ENCODE measurements around the gene LTBP2. TPM values are rescaled to one million over a fixed set of nuclear protein-coding genes. Genes with fewer than 3 reads are reported as not detected.

Gene LTBP2
- total RNA-seq, 2 experiments from 2014 or later: 0.04 to 0.05 TPM

DNA sequence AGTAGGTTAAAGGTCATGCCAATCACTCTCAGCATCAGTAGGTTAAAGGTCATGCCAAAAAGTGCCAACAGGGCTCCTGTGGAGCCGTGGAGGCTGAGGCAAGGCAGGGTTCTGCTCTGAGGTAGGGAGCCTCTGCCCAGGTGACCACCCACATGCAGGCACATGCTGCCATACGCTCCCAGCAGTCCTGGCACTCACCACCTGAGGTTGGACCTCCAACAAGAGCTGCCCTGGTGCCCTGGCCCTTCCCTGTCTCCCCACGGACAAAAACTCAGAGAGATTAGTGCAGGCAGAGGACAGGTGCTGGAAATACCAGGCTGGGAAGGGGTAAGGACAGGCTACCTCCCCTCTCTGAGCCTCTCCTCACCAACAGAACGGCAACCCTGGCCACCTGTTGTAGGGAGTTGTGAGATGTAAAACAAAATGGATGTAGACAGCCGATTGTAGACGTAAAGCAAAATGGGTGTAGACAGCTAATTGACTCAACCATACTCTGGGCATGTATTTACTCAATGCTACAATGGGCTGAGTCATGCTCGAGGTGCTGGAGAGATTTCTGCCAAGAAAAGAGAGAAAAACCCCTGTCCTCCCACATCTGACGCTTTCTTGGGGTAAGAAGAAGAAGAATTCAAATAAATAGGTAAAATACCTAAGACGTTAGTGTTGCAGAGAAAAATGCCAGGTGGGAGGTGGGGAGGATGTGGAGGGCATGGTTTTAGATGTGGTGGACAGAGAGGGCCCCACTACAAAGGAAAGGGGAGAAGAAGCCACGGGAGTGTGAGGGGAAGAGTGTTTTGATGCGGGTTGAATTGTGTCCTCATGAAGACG lies 32.4 kb downstream of the LTBP2 start:
- Mint-ChIP-seq H3K27ac (peak overlapping the region; percentile 81), H3K4me1 (ENCODE audit: low read depth) (peaks cover 27% of the 10 kb centered on the region), H3K9me3 (no peaks in the 10 kb centered on the region), H3K27me3 (peaks cover 11% of the 10 kb centered on the region), H3K36me3 (ENCODE audit: low read depth) (no peaks in the 10 kb centered on the region), H3K4me3 (no peak overlapping the region)
- POLR2A ChIA-PET: interaction anchor here (0.9 to 1.5 kb wide), 3 partner anchors 13 to 114 kb away, joined by 3 to 4 read pairs (median 4); no protein-coding TSS in a partner anchor
- no peak for TF ChIP-seq CTCF (IDR thresholded peaks at IDR 0.05)
- ATAC-seq (peak; percentile 83), DNase-seq (peak; percentile 86)
- CTCF ChIA-PET: interaction anchor here (1.9 kb wide), 1 partner anchor 29 kb away, joined by 5 read pairs; no protein-coding TSS in a partner anchor
- intact Hi-C loops (cut with micrococcal nuclease): no loop called here

- Mint-ChIP-seq H3K4me1 (ENCODE audit: low read depth) (peaks cover 37% of the 10 kb centered on the region), H3K9me3 (no peaks in the 10 kb centered on the region), H3K36me3 (ENCODE audit: low read depth) (no peaks in the 10 kb centered on the region), H3K27me3 (peaks cover 11% of the 10 kb centered on the region), H3K4me3 (no peak overlapping the region), H3K27ac (no peak overlapping the region)
- ATAC-seq (no peak), DNase-seq (no peak)
- TF ChIP-seq CTCF (IDR thresholded peaks at IDR 0.05): no peak
- CTCF ChIA-PET: no interaction called here
- POLR2A ChIA-PET: no interaction called here
- intact Hi-C loops (cut with micrococcal nuclease): no loop called here
These were observed 33.6 kb downstream of the LTBP2 start for GRCh38 chr14:74578479-74578878.

- H3K4me3 Mint-ChIP-seq: no peak overlapping the region
- TF ChIP-seq CTCF (IDR thresholded peaks at IDR 0.05): no peak
- no peak for ATAC-seq
- ChIA-PET POLR2A (no interaction called here), CTCF (interaction anchor here (1.9 kb wide), 1 partner anchor 216 kb away, joined by 4 read pairs; no protein-coding TSS in a partner anchor)
- no peaks in the 10 kb centered on the region for H3K36me3 Mint-ChIP-seq (ENCODE audit: low read depth)
- no peak overlapping the region for H3K27ac Mint-ChIP-seq
- intact Hi-C loops (cut with micrococcal nuclease): no loop called here
- peaks cover 40% of the 10 kb centered on the region for H3K4me1 Mint-ChIP-seq (ENCODE audit: low read depth)
- no peaks in the 10 kb centered on the region for H3K9me3 Mint-ChIP-seq
- H3K27me3 Mint-ChIP-seq: peaks cover 12% of the 10 kb centered on the region
- DNase-seq: no peak
These were observed 34.1 kb downstream of the LTBP2 start for GRCh38 chr14:74577948-74578275.

- CTCF ChIA-PET: interaction anchor here (1.9 kb wide), 1 partner anchor 216 kb away, joined by 4 read pairs; no protein-coding TSS in a partner anchor
- ATAC-seq (no peak), DNase-seq (no peak)
- TF ChIP-seq CTCF (IDR thresholded peaks at IDR 0.05): no peak
- Mint-ChIP-seq H3K27me3 (peaks cover 14% of the 10 kb centered on the region), H3K4me1 (ENCODE audit: low read depth) (peaks cover 45% of the 10 kb centered on the region), H3K36me3 (ENCODE audit: low read depth) (no peaks in the 10 kb centered on the region), H3K9me3 (no peaks in the 10 kb centered on the region), H3K27ac (no peak overlapping the region), H3K4me3 (no peak overlapping the region)
- POLR2A ChIA-PET: no interaction called here
- intact Hi-C loops (cut with micrococcal nuclease): no loop called here
These were observed 34.6 kb downstream of the LTBP2 start for GRCh38 chr14:74577247-74577947.

- Mint-ChIP-seq H3K27me3 (peaks cover 24% of the 10 kb centered on the region), H3K4me3 (no peak overlapping the region), H3K9me3 (no peaks in the 10 kb centered on the region), H3K27ac (no peak overlapping the region), H3K4me1 (ENCODE audit: low read depth) (peaks cover 58% of the 10 kb centered on the region), H3K36me3 (ENCODE audit: low read depth) (no peaks in the 10 kb centered on the region)
- ATAC-seq: no peak
- intact Hi-C loops (cut with micrococcal nuclease): no loop called here
- DNase-seq: no peak
- ChIA-PET POLR2A (no interaction called here), CTCF (interaction anchor here (1.9 kb wide), 1 partner anchor 214 kb away, joined by 4 read pairs; no protein-coding TSS in a partner anchor)
- no peak for TF ChIP-seq CTCF (IDR thresholded peaks at IDR 0.05)
These were observed 36.1 kb downstream of the LTBP2 start for GRCh38 chr14:74575936-74576335.
